ENCODE measurements around the gene RS1. TPM values are rescaled to one million over a fixed set of nuclear protein-coding genes. Genes with fewer than 3 reads are reported as not detected.

Gene RS1
- total RNA-seq, 4 donors from 2014 or later: 0.67 TPM; not detected in 3

GRCh38 chrX:18594079-18594478 lies 77.8 kb downstream of the RS1 start:
- H3K27ac ChIP-seq: no peak overlapping the region
- DNase-seq: no peak
- H3K9me3 ChIP-seq: no peaks in the 10 kb centered on the region
- H3K27me3 ChIP-seq: no peaks in the 10 kb centered on the region
- H3K4me1 ChIP-seq: no peaks in the 10 kb centered on the region
- no peak overlapping the region for H3K4me3 ChIP-seq (replicated peaks in 1 of 3)
- 92 to 100% methylated on average over 2 of the region's 2 CpGs for WGBS, 2 donors
- no peaks in the 10 kb centered on the region for H3K36me3 ChIP-seq
- intact Hi-C loops (cut with DNase I): no loop called here
- TF ChIP-seq, protein P1, sequence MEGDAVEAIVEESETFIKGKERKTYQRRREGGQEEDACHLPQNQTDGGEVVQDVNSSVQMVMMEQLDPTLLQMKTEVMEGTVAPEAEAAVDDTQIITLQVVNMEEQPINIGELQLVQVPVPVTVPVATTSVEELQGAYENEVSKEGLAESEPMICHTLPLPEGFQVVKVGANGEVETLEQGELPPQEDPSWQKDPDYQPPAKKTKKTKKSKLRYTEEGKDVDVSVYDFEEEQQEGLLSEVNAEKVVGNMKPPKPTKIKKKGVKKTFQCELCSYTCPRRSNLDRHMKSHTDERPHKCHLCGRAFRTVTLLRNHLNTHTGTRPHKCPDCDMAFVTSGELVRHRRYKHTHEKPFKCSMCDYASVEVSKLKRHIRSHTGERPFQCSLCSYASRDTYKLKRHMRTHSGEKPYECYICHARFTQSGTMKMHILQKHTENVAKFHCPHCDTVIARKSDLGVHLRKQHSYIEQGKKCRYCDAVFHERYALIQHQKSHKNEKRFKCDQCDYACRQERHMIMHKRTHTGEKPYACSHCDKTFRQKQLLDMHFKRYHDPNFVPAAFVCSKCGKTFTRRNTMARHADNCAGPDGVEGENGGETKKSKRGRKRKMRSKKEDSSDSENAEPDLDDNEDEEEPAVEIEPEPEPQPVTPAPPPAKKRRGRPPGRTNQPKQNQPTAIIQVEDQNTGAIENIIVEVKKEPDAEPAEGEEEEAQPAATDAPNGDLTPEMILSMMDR (IDR thresholded peaks at IDR 0.05): no peak
- TF ChIP-seq POLR2A (IDR thresholded peaks at IDR 0.05): no peak

DNA sequence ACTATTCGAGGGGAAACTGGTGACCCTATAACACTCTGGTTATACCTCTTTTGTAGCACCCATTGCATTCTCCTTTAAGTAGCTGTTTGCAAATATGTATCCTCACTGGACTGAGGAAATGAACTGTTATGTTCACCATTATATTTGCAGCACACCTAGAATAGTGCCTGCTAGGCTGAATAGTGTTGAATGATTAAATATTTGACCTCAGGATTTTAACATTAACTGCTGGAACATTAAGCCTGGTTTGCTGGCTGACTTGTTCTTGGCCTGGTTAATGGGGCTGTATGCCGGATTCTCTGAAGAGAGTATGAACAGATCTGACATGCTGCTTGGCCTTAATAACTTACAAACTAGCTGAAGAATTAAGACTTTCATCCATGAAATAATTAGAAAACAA lies 80.1 kb downstream of the RS1 start:
- Histone ChIP-seq H3K36me3 (no peaks in the 10 kb centered on the region), H3K4me3 (replicated peaks in 1 of 3) (no peak overlapping the region), H3K27ac (no peak overlapping the region), H3K27me3 (no peaks in the 10 kb centered on the region), H3K9me3 (no peaks in the 10 kb centered on the region), H3K4me1 (no peaks in the 10 kb centered on the region)
- no peak for DNase-seq
- TF ChIP-seq POLR2A (IDR thresholded peaks at IDR 0.05): no peak
- TF ChIP-seq, protein P1 (IDR thresholded peaks at IDR 0.05): no peak
- intact Hi-C loops (cut with DNase I): no loop called here
- WGBS, 2 donors: 84 to 90% methylated on average over 2 of the region's 2 CpGs

Other genes with a start within 250 kb of the RS1 start
- gene CDKL5, start 246.5 kb downstream of the RS1 start, total RNA-seq: 10 to 100 TPM in 2 of 4 donors, 1 to 10 TPM in 2; 8.4 to 14.8 (median 10.0) TPM
- gene PPEF1, start 35.5 kb upstream of the RS1 start, total RNA-seq: 1 to 10 TPM in 1 of 4 donors, under 1 TPM in 1, not detected in 2; 0.22 to 2.0 TPM